Activated naive CD4-positive, alpha-beta T cell treated with anti-CD3 and anti-CD28 coated beads, Interleukin-2, amount 10 ng/mL, durations not matched to agents 7 days and 5 days (primary cell): ENCODE measurements around the gene PIAS4.
A peak's percentile ranks its signal among the peaks of the same experiment; 100 is the strongest.

Experiments used
- CTCF ChIA-PET: fragments of 350-600 bp; sonication (Branson Sonifier 250); formaldehyde crosslinking; loops from one replicate; lab custom pipeline; 2021; ENCODE audit warnings: antibody characterized with exemption; lab: Charles Lee
- DNase-seq: peaks from one replicate; pipeline ENCODE4 v3.0.0-alpha.2; 2020
- H3K27ac Mint-ChIP-seq: one replicate; pipeline ENCODE4 v1.8.0; 2021; ENCODE audit warnings: mild to moderate bottlenecking, moderate library complexity, mixed read lengths
- H3K27me3 Mint-ChIP-seq: one replicate; pipeline ENCODE4 v1.8.0; 2021; ENCODE audit warnings: mild to moderate bottlenecking, mixed read lengths
- H3K36me3 Mint-ChIP-seq: one replicate; pipeline ENCODE4 v1.8.0; 2021; ENCODE audit warnings: mixed read lengths
- H3K4me1 Mint-ChIP-seq: one replicate; pipeline ENCODE4 v1.8.0; 2021; ENCODE audit warnings: mixed read lengths
- H3K4me3 Mint-ChIP-seq: one replicate; pipeline ENCODE4 v1.8.0; 2021; ENCODE audit warnings: mild to moderate bottlenecking, moderate library complexity, mixed read lengths
- H3K9me3 Mint-ChIP-seq: one replicate; pipeline ENCODE4 v1.8.0; 2021; ENCODE audit warnings: mixed read lengths

PIAS4 gene

GRCh38 chr19:4016903-4017638 is 9.5 kb downstream of the PIAS4 start:
- H3K4me1 Mint-ChIP-seq, result peaks cover 9% of the 10 kb centered on the region
- H3K9me3 Mint-ChIP-seq, result peaks cover 2% of the 10 kb centered on the region
- DNase-seq, result no peak
- H3K36me3 Mint-ChIP-seq, result peaks cover 9% of the 10 kb centered on the region
- H3K27ac Mint-ChIP-seq, result no peak overlapping the region
- no peaks in the 10 kb centered on the region for H3K27me3 Mint-ChIP-seq
- H3K4me3 Mint-ChIP-seq, result no peak overlapping the region
- CTCF ChIA-PET, result no interaction called here

- H3K9me3 Mint-ChIP-seq, result peaks cover 3% of the 10 kb centered on the region
- H3K27ac Mint-ChIP-seq, result peak overlapping the region; percentile 24
- DNase-seq, result no peak
- H3K4me1 Mint-ChIP-seq, result peaks cover 6% of the 10 kb centered on the region
- H3K4me3 Mint-ChIP-seq, result no peak overlapping the region
- peaks cover 6% of the 10 kb centered on the region for H3K36me3 Mint-ChIP-seq
- CTCF ChIA-PET, result no interaction called here
- H3K27me3 Mint-ChIP-seq, result no peaks in the 10 kb centered on the region
Observed at GRCh38 chr19:4018140-4018613, 10.6 kb downstream of the PIAS4 start.

GRCh38 chr19:4018775-4019504 is 11.4 kb downstream of the PIAS4 start:
- DNase-seq, result no peak
- H3K36me3 Mint-ChIP-seq, result peaks cover 6% of the 10 kb centered on the region

GRCh38 chr19:4019578-4019977 is 12.0 kb downstream of the PIAS4 start:
- CTCF ChIA-PET, result no interaction called here
- Mint-ChIP-seq H3K4me1 (peaks cover 4% of the 10 kb centered on the region), H3K36me3 (peaks cover 6% of the 10 kb centered on the region), H3K27ac (no peak overlapping the region), H3K9me3 (peaks cover 3% of the 10 kb centered on the region), H3K27me3 (no peaks in the 10 kb centered on the region), H3K4me3 (no peak overlapping the region)
- no peak for DNase-seq

More at GRCh38 chr19:4018775-4019504, 11.4 kb downstream of the PIAS4 start:
- Mint-ChIP-seq H3K27me3 (no peaks in the 10 kb centered on the region), H3K27ac (no peak overlapping the region), H3K9me3 (peaks cover 3% of the 10 kb centered on the region), H3K4me3 (no peak overlapping the region), H3K4me1 (peaks cover 6% of the 10 kb centered on the region)
- CTCF ChIA-PET, result no interaction called here

GRCh38 chr19:4023600-4024398 is 16.3 kb downstream of the PIAS4 start:
- peaks cover 3% of the 10 kb centered on the region for H3K9me3 Mint-ChIP-seq
- H3K27me3 Mint-ChIP-seq, result no peaks in the 10 kb centered on the region
- DNase-seq, result no peak
- peaks cover 5% of the 10 kb centered on the region for H3K36me3 Mint-ChIP-seq
- no peak overlapping the region for H3K27ac Mint-ChIP-seq
- no peaks in the 10 kb centered on the region for H3K4me1 Mint-ChIP-seq
- no peak overlapping the region for H3K4me3 Mint-ChIP-seq
- CTCF ChIA-PET, result no interaction called here

- CTCF ChIA-PET, result no interaction called here
- no peak overlapping the region for H3K27ac Mint-ChIP-seq
- H3K4me3 Mint-ChIP-seq, result no peak overlapping the region
- no peaks in the 10 kb centered on the region for H3K4me1 Mint-ChIP-seq
- peaks cover 3% of the 10 kb centered on the region for H3K9me3 Mint-ChIP-seq
- peaks cover 5% of the 10 kb centered on the region for H3K36me3 Mint-ChIP-seq
- DNase-seq, result no peak
- no peaks in the 10 kb centered on the region for H3K27me3 Mint-ChIP-seq
Observed at GRCh38 chr19:4025317-4025716, 17.8 kb downstream of the PIAS4 start.

GRCh38 chr19:4027146-4027545 is 19.6 kb downstream of the PIAS4 start:
- CTCF ChIA-PET, result no interaction called here
- H3K4me3 Mint-ChIP-seq, result no peak overlapping the region
- no peaks in the 10 kb centered on the region for H3K27me3 Mint-ChIP-seq
- peaks cover 2% of the 10 kb centered on the region for H3K36me3 Mint-ChIP-seq
- H3K4me1 Mint-ChIP-seq, result no peaks in the 10 kb centered on the region
- DNase-seq, result no peak
- no peak overlapping the region for H3K27ac Mint-ChIP-seq
- H3K9me3 Mint-ChIP-seq, result peaks cover under 1% of the 10 kb centered on the region

GRCh38 chr19:4028334-4029246 is 21.1 kb downstream of the PIAS4 start:
- no peaks in the 10 kb centered on the region for H3K9me3 Mint-ChIP-seq
- peaks cover 2% of the 10 kb centered on the region for H3K36me3 Mint-ChIP-seq
- no peaks in the 10 kb centered on the region for H3K27me3 Mint-ChIP-seq
- CTCF ChIA-PET, result interaction anchor here (1.4 kb wide), 1 partner anchor 41 kb away, joined by 3 read pairs; no protein-coding TSS in a partner anchor
- DNase-seq, result no peak
- H3K4me3 Mint-ChIP-seq, result no peak overlapping the region
- no peak overlapping the region for H3K27ac Mint-ChIP-seq
- no peaks in the 10 kb centered on the region for H3K4me1 Mint-ChIP-seq

GRCh38 chr19:4029247-4029614 is 21.7 kb downstream of the PIAS4 start:
- H3K4me1 Mint-ChIP-seq, result no peaks in the 10 kb centered on the region
- CTCF ChIA-PET, result no interaction called here
- H3K4me3 Mint-ChIP-seq, result no peak overlapping the region
- H3K36me3 Mint-ChIP-seq, result peaks cover 2% of the 10 kb centered on the region
- no peaks in the 10 kb centered on the region for H3K27me3 Mint-ChIP-seq
- DNase-seq, result no peak
- H3K9me3 Mint-ChIP-seq, result no peaks in the 10 kb centered on the region
- no peak overlapping the region for H3K27ac Mint-ChIP-seq

GRCh38 chr19:4030552-4030951 is 23.0 kb downstream of the PIAS4 start:
- H3K27ac Mint-ChIP-seq, result no peak overlapping the region
- H3K36me3 Mint-ChIP-seq, result peaks cover 4% of the 10 kb centered on the region
- H3K9me3 Mint-ChIP-seq, result no peaks in the 10 kb centered on the region
- no peaks in the 10 kb centered on the region for H3K27me3 Mint-ChIP-seq
- H3K4me1 Mint-ChIP-seq, result no peaks in the 10 kb centered on the region
- no peak overlapping the region for H3K4me3 Mint-ChIP-seq
- no peak for DNase-seq
- CTCF ChIA-PET, result no interaction called here

- no peak for DNase-seq
- no peaks in the 10 kb centered on the region for H3K9me3 Mint-ChIP-seq
- no peaks in the 10 kb centered on the region for H3K27me3 Mint-ChIP-seq
- peaks cover 3% of the 10 kb centered on the region for H3K36me3 Mint-ChIP-seq
- H3K27ac Mint-ChIP-seq, result no peak overlapping the region
- H3K4me1 Mint-ChIP-seq, result no peaks in the 10 kb centered on the region
- CTCF ChIA-PET, result no interaction called here
- H3K4me3 Mint-ChIP-seq, result no peak overlapping the region
Observed at GRCh38 chr19:4030981-4031380, 23.4 kb downstream of the PIAS4 start.

- no peak for DNase-seq
- no peaks in the 10 kb centered on the region for H3K9me3 Mint-ChIP-seq
- H3K4me3 Mint-ChIP-seq, result no peak overlapping the region
- H3K4me1 Mint-ChIP-seq, result no peaks in the 10 kb centered on the region
- CTCF ChIA-PET, result no interaction called here
- H3K27ac Mint-ChIP-seq, result no peak overlapping the region
- H3K36me3 Mint-ChIP-seq, result peaks cover 3% of the 10 kb centered on the region
- no peaks in the 10 kb centered on the region for H3K27me3 Mint-ChIP-seq
Observed at GRCh38 chr19:4031420-4031819, 23.9 kb downstream of the PIAS4 start.

- H3K27ac Mint-ChIP-seq, result no peak overlapping the region
- H3K27me3 Mint-ChIP-seq, result no peaks in the 10 kb centered on the region
- H3K4me3 Mint-ChIP-seq, result no peak overlapping the region
- peaks cover 3% of the 10 kb centered on the region for H3K36me3 Mint-ChIP-seq
- no peaks in the 10 kb centered on the region for H3K9me3 Mint-ChIP-seq
- H3K4me1 Mint-ChIP-seq, result no peaks in the 10 kb centered on the region
- no peak for DNase-seq
- CTCF ChIA-PET, result no interaction called here
Observed at GRCh38 chr19:4032436-4032835, 24.9 kb downstream of the PIAS4 start.
